H1 (cell line): ENCODE measurements around the gene ABCF3. TPM values are rescaled to one million over a fixed set of nuclear protein-coding genes. Genes with fewer than 3 reads are reported as not detected.

Experiments used
- ASH2L ChIP-seq: fragments of 200-600, 300-600 bp; sonication (generic); IDR thresholded peaks from one replicate; pipeline ENCODE4 v1.7.1; 2017; ENCODE audit warnings: low read length
- ATF2 ChIP-seq: IDR thresholded peaks from 2 replicates; pipeline ENCODE4 v1.6.1; 2012; ENCODE audit warnings: low read length, inconsistent platforms
- CEBPB ChIP-seq: IDR thresholded peaks from 2 replicates; pipeline ENCODE4 v1.6.1; 2012; ENCODE audit warnings: low read depth, low read length
- CTBP2 ChIP-seq: IDR thresholded peaks from 2 replicates; pipeline ENCODE4 v1.7.0; 2011; ENCODE audit warnings: borderline replicate concordance, mild to moderate bottlenecking, moderate library complexity, mixed read lengths, low read length; ENCODE audit not compliant: insufficient read depth, insufficient read length
- CTCF ChIP-seq, 3 experiments: IDR thresholded peaks; 1 replicate in 2 of 3; 2 replicates in 1 of 3; pipeline versions ENCODE4 v1.5.1 to v1.6.1; 2011; ENCODE audit warnings: low read length in 3 of 3, mild to moderate bottlenecking in 3 of 3, inconsistent platforms in 2 of 3, low read depth in 1 of 3, moderate library complexity in 1 of 3; ENCODE audit not compliant: insufficient read depth in 1 of 3; ENCODE audit errors: control extremely low read depth in 1 of 3
- JUN ChIP-seq: IDR thresholded peaks from 2 replicates; pipeline ENCODE4 v1.6.1; 2011; ENCODE audit warnings: low read depth, mild to moderate bottlenecking, improper control_type of control experiment, low read length
- JUND ChIP-seq: IDR thresholded peaks from 2 replicates; pipeline ENCODE4 v1.6.1; 2011; ENCODE audit warnings: mild to moderate bottlenecking, improper control_type of control experiment, low read length
- SP1 ChIP-seq: IDR thresholded peaks from 2 replicates; pipeline ENCODE4 v1.6.1; 2011; ENCODE audit warnings: low read depth, low read length
- SP4 ChIP-seq: IDR thresholded peaks from 2 replicates; pipeline ENCODE4 v1.6.1; 2012; ENCODE audit warnings: low read length, inconsistent platforms
- SRF ChIP-seq: IDR thresholded peaks from 2 replicates; pipeline ENCODE4 v1.6.1; 2011; ENCODE audit warnings: mild to moderate bottlenecking, low read depth, low read length, moderate library complexity
- TBP ChIP-seq: IDR thresholded peaks from 2 replicates; pipeline ENCODE4 v1.6.1; 2011; ENCODE audit warnings: low read depth, low read length, improper control_type of control experiment
- polyA plus RNA-seq, 7 experiments: library from polyadenylated mRNA; depleted of rRNA in 3 of 7; stranded (reverse) in 5 of 7; unstranded in 2 of 7; fragments of >200 nt in 5 of 7; fragments of 200-250 nt in 2 of 7; gene quantifications; 1 replicate in 5 of 7; 2 replicates in 1 of 7; 4 replicates in 1 of 7; pipeline versions ENCODE4 v1.2.1 to v1.2.3, GENCODE V29; 2011 to 2013; ENCODE audit warnings: missing spikeins in 2 of 7, mixed read lengths in 2 of 7
- total RNA-seq: library from RNA; stranded (reverse); fragmentation: NEBNext Ultra II Directional; extraction: Animal tissue kit (Norgen Biotek cat#: 25700); gene quantifications from 2 replicates; pipeline ENCODE4 v1.2.1, GENCODE V29; 2021

Gene ABCF3
- total and polyA plus RNA-seq, 2 of the 8 experiments (the other 6 are each of a cell fraction or from before 2014, with no cell fraction given): 51.6 to 57.8 TPM

- no peak for TF ChIP-seq CTCF (IDR thresholded peaks at IDR 0.05; ENCODE audit: control extremely low read depth in 1 of 3, insufficient read depth in 1 of 3, low read depth in 1 of 3, low read length in 3 of 3)
- TF ChIP-seq SP4: peak; percentile 71; the same call in 1 of the 2 replicates
- TF ChIP-seq TBP: peak; percentile 61; the same call in 1 of the 2 replicates
- TF ChIP-seq CTBP2: no peak
- peak; percentile 23; the same call in 1 of the 2 replicates for TF ChIP-seq ATF2
- no peak for TF ChIP-seq SP1
- TF ChIP-seq ASH2L: peak; percentile 54
- 0 out of 2 replicates have a peak, but pooled peaks have one; percentile 7 for TF ChIP-seq JUND
- TF ChIP-seq CEBPB: no peak
- TF ChIP-seq SRF: no peak
- TF ChIP-seq JUN: no peak
Observed at GRCh38 chr3:184185461-184186183, 377 bp upstream of the ABCF3 start (continued).
